ENCODE data around the gene TRIM44.

TRIM44 gene

DNA sequence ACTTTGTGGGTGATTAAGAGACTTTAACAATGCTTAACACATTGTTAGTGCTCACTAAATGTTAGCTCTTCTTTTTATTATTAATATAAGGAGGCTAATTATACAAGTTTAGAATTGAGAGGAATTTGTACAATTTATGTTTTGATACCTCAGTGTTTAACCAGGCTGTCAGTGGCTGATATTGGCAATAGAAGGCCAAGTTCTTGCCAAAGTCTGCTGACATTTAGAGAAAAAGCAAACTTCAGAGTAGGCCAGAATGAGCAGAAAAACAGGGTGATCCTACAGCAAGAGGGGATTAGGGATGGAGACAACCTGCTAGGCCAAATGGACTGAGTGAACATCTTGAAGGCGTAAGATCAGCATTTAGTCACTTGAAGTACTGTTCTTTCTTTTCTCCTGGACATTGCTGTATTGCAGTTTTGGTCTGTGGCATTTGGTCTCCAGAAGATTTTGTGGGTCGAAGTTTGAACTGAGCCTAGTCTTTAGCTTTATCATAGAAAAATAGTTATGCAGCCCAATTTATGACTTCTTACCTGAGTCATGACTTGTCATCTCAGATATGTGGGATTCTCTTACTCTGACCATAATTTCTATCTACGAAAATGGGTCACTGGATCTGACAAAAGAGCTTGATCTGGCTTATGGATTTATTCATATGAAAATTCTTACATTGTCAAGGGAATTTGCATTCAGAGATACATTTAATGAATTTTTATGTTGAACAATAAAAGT is 9.0 kb downstream of the TRIM44 start:
- TF ChIP-seq, protein P1, sequence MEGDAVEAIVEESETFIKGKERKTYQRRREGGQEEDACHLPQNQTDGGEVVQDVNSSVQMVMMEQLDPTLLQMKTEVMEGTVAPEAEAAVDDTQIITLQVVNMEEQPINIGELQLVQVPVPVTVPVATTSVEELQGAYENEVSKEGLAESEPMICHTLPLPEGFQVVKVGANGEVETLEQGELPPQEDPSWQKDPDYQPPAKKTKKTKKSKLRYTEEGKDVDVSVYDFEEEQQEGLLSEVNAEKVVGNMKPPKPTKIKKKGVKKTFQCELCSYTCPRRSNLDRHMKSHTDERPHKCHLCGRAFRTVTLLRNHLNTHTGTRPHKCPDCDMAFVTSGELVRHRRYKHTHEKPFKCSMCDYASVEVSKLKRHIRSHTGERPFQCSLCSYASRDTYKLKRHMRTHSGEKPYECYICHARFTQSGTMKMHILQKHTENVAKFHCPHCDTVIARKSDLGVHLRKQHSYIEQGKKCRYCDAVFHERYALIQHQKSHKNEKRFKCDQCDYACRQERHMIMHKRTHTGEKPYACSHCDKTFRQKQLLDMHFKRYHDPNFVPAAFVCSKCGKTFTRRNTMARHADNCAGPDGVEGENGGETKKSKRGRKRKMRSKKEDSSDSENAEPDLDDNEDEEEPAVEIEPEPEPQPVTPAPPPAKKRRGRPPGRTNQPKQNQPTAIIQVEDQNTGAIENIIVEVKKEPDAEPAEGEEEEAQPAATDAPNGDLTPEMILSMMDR (IDR thresholded peaks at IDR 0.05): no peak
- TF ChIP-seq ZFX (IDR thresholded peaks at IDR 0.05; ENCODE audit: borderline replicate concordance): no peak
- no peak overlapping the region for H3K27ac ChIP-seq

GRCh38 chr11:35672608-35673007 is 10.0 kb downstream of the TRIM44 start:
- TF ChIP-seq ZFX (IDR thresholded peaks at IDR 0.05; ENCODE audit: borderline replicate concordance): no peak
- TF ChIP-seq, protein P1 (IDR thresholded peaks at IDR 0.05): no peak
- no peak overlapping the region for H3K27ac ChIP-seq

GRCh38 chr11:35675901-35676610 is 13.5 kb downstream of the TRIM44 start:
- TF ChIP-seq ZFX (IDR thresholded peaks at IDR 0.05; ENCODE audit: borderline replicate concordance): no peak
- TF ChIP-seq, protein P1 (IDR thresholded peaks at IDR 0.05): no peak

GRCh38 chr11:35676611-35676965 is 14.0 kb downstream of the TRIM44 start:
- no peak overlapping the region for H3K27ac ChIP-seq
- TF ChIP-seq, protein P1 (IDR thresholded peaks at IDR 0.05): no peak
- no peak for TF ChIP-seq ZFX (IDR thresholded peaks at IDR 0.05; ENCODE audit: borderline replicate concordance)

More at GRCh38 chr11:35675901-35676610, 13.5 kb downstream of the TRIM44 start:
- no peak overlapping the region for H3K27ac ChIP-seq

- TF ChIP-seq ZFX (IDR thresholded peaks at IDR 0.05; ENCODE audit: borderline replicate concordance): no peak
- TF ChIP-seq, protein P1 (IDR thresholded peaks at IDR 0.05): no peak
Observed at GRCh38 chr11:35677904-35678303, 15.3 kb downstream of the TRIM44 start.

GRCh38 chr11:35678471-35678870 is 15.9 kb downstream of the TRIM44 start:
- no peak for TF ChIP-seq ZFX (IDR thresholded peaks at IDR 0.05; ENCODE audit: borderline replicate concordance)
- TF ChIP-seq, protein P1 (IDR thresholded peaks at IDR 0.05): no peak

More at GRCh38 chr11:35677904-35678303, 15.3 kb downstream of the TRIM44 start:
- no peak overlapping the region for H3K27ac ChIP-seq

DNA sequence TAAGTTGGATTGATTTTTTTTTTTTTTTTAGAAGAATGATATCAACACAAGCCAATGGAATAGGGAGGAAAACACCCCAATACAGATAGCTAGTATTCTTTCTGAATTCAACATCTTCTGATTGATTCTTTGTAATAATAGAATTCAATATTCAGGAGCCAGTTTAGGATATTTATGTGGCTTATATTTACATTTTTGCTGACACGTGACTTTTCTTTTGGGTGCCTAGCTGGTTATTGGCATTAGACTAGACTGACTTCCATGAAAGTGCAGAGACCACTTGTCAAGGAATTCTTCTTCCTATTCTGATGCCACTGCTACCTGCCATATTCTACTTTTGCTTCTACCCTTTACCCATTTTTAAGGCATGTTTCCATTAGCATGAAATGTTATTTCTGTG is 16.4 kb downstream of the TRIM44 start:
- TF ChIP-seq ZFX (IDR thresholded peaks at IDR 0.05; ENCODE audit: borderline replicate concordance): no peak
- TF ChIP-seq, protein P1 (IDR thresholded peaks at IDR 0.05): no peak
- H3K27ac ChIP-seq: no peak overlapping the region

More at GRCh38 chr11:35678471-35678870, 15.9 kb downstream of the TRIM44 start:
- H3K27ac ChIP-seq: no peak overlapping the region
